ENCODE data around the gene POR.

GRCh38 chr7:75995052-75995471 is 80.1 kb downstream of the POR start:
- TF ChIP-seq CTCF (IDR thresholded peaks at IDR 0.05) (no peak), POLR2A (IDR thresholded peaks at IDR 0.05) (no peak), EP300 (IDR thresholded peaks at IDR 0.05) (no peak)
